Natural killer cell (primary cell): ENCODE measurements around the gene TRPM5. TPM values are rescaled to one million over a fixed set of nuclear protein-coding genes. Genes with fewer than 3 reads are reported as not detected.

Experiments
- ATAC-seq, 3 donors: fragments of 150-1000 bp in 2 of 3; fragments of 200-7000 bp in 1 of 3; cut with Tn5 transposase; 1 replicate in 1 of 3; 2 replicates in 2 of 3; pipeline ENCODE4 v1.10.0; 2021; ENCODE audit warnings: mild to moderate bottlenecking in 2 of 3, moderate library complexity in 2 of 3
- DNase-seq, 2 donors: peaks; one replicate each; pipeline versions ENCODE4 v3.0.0 to v3.0.0-alpha.2; 2013 to 2021; ENCODE audit warnings: mixed read lengths in 1 of 2
- H3K27ac ChIP-seq: one replicate; pipeline ENCODE4 v1.5.1; 2013; ENCODE audit warnings: mild to moderate bottlenecking, low read length
- H3K27me3 ChIP-seq: one replicate; pipeline ENCODE4 v1.6.1; 2013; ENCODE audit warnings: low read length; ENCODE audit not compliant: control insufficient read depth, insufficient read depth
- H3K36me3 ChIP-seq: one replicate; pipeline ENCODE4 v1.6.1; 2013; ENCODE audit warnings: low read length; ENCODE audit not compliant: control insufficient read depth, insufficient read depth
- H3K4me1 ChIP-seq: one replicate; pipeline ENCODE4 v1.6.1; 2013; ENCODE audit warnings: low read length; ENCODE audit not compliant: control insufficient read depth, insufficient read depth
- H3K4me3 ChIP-seq: one replicate; pipeline ENCODE4 v1.5.1; 2013; ENCODE audit warnings: low read length
- H3K9me3 ChIP-seq: one replicate; pipeline ENCODE4 v1.6.1; 2013; ENCODE audit warnings: low read length; ENCODE audit not compliant: control insufficient read depth, insufficient read depth
- H3K27ac Mint-ChIP-seq, 2 donors: one replicate each; pipeline ENCODE4 v1.8.0; 2022; ENCODE audit warnings: mild to moderate bottlenecking in 2 of 2, mixed read lengths in 2 of 2, moderate library complexity in 1 of 2
- H3K27me3 Mint-ChIP-seq, 2 donors: one replicate each; pipeline ENCODE4 v1.8.0; 2022; ENCODE audit warnings: low read depth in 2 of 2, mixed read lengths in 2 of 2
- H3K36me3 Mint-ChIP-seq: one replicate; pipeline ENCODE4 v1.8.0; 2022; ENCODE audit warnings: mixed read lengths
- H3K4me1 Mint-ChIP-seq, 2 donors: one replicate each; pipeline ENCODE4 v1.8.0; 2022; ENCODE audit warnings: mixed read lengths in 2 of 2
- H3K4me3 Mint-ChIP-seq: one replicate; pipeline ENCODE4 v1.8.0; 2022; ENCODE audit warnings: mild to moderate bottlenecking, moderate library complexity, mixed read lengths
- H3K9me3 Mint-ChIP-seq, 2 donors: one replicate each; pipeline ENCODE4 v1.8.0; 2022; ENCODE audit warnings: mixed read lengths in 2 of 2
- CTCF ChIP-seq: fragments of 200-600 bp; IDR thresholded peaks from one replicate; pipeline ENCODE4 v1.8.0; 2022; ENCODE audit warnings: antibody characterized with exemption
- WGBS: methylation state at CpG from one replicate; pipeline ENCODE4 v1.1.7; 2013; ENCODE audit warnings: missing lambda C conversion rate; ENCODE audit not compliant: insufficient coverage; 5-methylcytosine and 5-hydroxymethylcytosine counted together
- intact Hi-C: fragments of 100-400 bp; cut with micrococcal nuclease; formaldehyde crosslinking; loops from one replicate; pipeline ENCODE4 v1.14.2; 2022
- total RNA-seq, 4 donors: library from RNA; stranded (reverse); fragments of 120-200 nt in 1 of 4; gene quantifications; one replicate each; pipeline versions ENCODE4 v1.2.3 to v1.2.4, GENCODE V29; 2013 to 2022

TRPM5 gene
- total RNA-seq, 3 donors from 2014 or later (not counting 1 experiment from before 2014, with no cell fraction given), result not detected

GRCh38 chr11:2413742-2414579 is 30.4 kb downstream of the TRPM5 start:
- 88% methylated on average over 43 of the region's 43 CpGs for WGBS
- no peak overlapping the region for H3K27ac ChIP-seq

GRCh38 chr11:2412323-2412722 is 32.0 kb downstream of the TRPM5 start:
- Mint-ChIP-seq H3K9me3 (no peaks in the 10 kb centered on the region), H3K36me3 (no peaks in the 10 kb centered on the region), H3K27ac (no peak overlapping the region), H3K4me3 (no peak overlapping the region), H3K27me3 (no peaks in the 10 kb centered on the region), H3K4me1 (no peaks in the 10 kb centered on the region)
- no peaks in the 10 kb centered on the region for H3K9me3 ChIP-seq
- H3K4me1 ChIP-seq, result no peaks in the 10 kb centered on the region
- ATAC-seq (no peak), DNase-seq (no peak)
- H3K36me3 ChIP-seq, result no peaks in the 10 kb centered on the region
- intact Hi-C loops, result no loop called here
- no peak overlapping the region for H3K27ac ChIP-seq
- no peaks in the 10 kb centered on the region for H3K27me3 ChIP-seq
- WGBS, result 89% methylated on average over 6 of the region's 6 CpGs
- no peak overlapping the region for H3K4me3 ChIP-seq
- no peak for TF ChIP-seq CTCF

More at GRCh38 chr11:2413742-2414579, 30.4 kb downstream of the TRPM5 start:
- ATAC-seq (no peak), DNase-seq (no peak)
- Histone ChIP-seq H3K4me1 (no peaks in the 10 kb centered on the region), H3K27me3 (no peaks in the 10 kb centered on the region), H3K9me3 (no peaks in the 10 kb centered on the region), H3K36me3 (no peaks in the 10 kb centered on the region), H3K4me3 (no peak overlapping the region)
- intact Hi-C loops, result no loop called here
- no peaks in the 10 kb centered on the region for H3K27me3 Mint-ChIP-seq
- no peaks in the 10 kb centered on the region for H3K9me3 Mint-ChIP-seq
- TF ChIP-seq CTCF, result no peak
- no peak overlapping the region for H3K27ac Mint-ChIP-seq
- no peaks in the 10 kb centered on the region for H3K4me1 Mint-ChIP-seq
- H3K4me3 Mint-ChIP-seq, result no peak overlapping the region
- no peaks in the 10 kb centered on the region for H3K36me3 Mint-ChIP-seq

GRCh38 chr11:2411446-2412305 is 32.6 kb downstream of the TRPM5 start:
- intact Hi-C loops, result no loop called here
- H3K4me3 ChIP-seq, result no peak overlapping the region
- no peaks in the 10 kb centered on the region for H3K9me3 ChIP-seq
- H3K4me1 ChIP-seq, result no peaks in the 10 kb centered on the region
- no peak for TF ChIP-seq CTCF
- WGBS, result 74% methylated on average over 30 of the region's 30 CpGs
- Mint-ChIP-seq H3K27me3 (no peaks in the 10 kb centered on the region), H3K4me3 (no peak overlapping the region), H3K27ac (no peak overlapping the region), H3K9me3 (no peaks in the 10 kb centered on the region), H3K4me1 (no peaks in the 10 kb centered on the region), H3K36me3 (no peaks in the 10 kb centered on the region)
- H3K36me3 ChIP-seq, result no peaks in the 10 kb centered on the region
- ATAC-seq (no peak), DNase-seq (no peak)
- H3K27me3 ChIP-seq, result no peaks in the 10 kb centered on the region
- no peak overlapping the region for H3K27ac ChIP-seq
